Epithelial cell of proximal tubule (primary cell): Measurements from ENCODE around the gene TUBAL3. TPM values are rescaled to one million over a fixed set of nuclear protein-coding genes. Genes with fewer than 3 reads are reported as not detected.
A peak's percentile ranks its signal among the peaks of the same experiment; 100 is the strongest.

ENCODE experiments used
- DNase-seq: peaks from one replicate; pipeline ENCODE4 v3.0.0-alpha.2; 2011; ENCODE audit warnings: low read depth
- H3K4me3 ChIP-seq: 2 replicates; pipeline ENCODE4 v1.5.1; 2011; ENCODE audit warnings: low read depth, mild to moderate bottlenecking, low read length
- total RNA-seq: library from RNA; depleted of rRNA; stranded (reverse); fragments of >200 nt; gene quantifications from 2 replicates; pipeline ENCODE4 v1.2.3, GENCODE V29; 2015
- TF ChIP-seq, protein P1 (sequence below): conservative IDR thresholded peaks from 2 replicates; pipeline ENCODE4 v1.5.1; 2012; ENCODE audit warnings: low read depth, mild to moderate bottlenecking, low read length

TUBAL3 gene
- total RNA-seq, 1 donor from 2014 or later = not detected

DNA sequence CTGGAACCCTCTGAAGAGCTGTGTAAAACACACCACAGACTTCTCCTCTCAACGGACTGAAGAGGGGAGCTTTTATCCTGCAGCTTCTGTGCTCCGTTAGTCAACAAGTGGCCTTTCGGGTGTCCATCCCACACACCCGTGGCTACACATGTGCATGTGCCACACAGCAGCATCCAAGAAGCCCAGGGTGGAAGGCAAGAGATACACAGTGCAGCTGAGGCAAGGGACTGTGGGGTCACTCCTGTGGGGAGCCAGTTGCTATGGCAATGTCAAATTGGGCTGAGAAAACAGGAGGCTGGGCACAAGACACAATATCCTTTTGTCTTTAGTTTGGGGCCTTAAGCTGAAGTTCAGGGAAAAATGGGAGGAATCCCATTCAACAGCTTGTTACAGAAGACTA, 36.5 kb upstream of the TUBAL3 start:
- TF ChIP-seq, protein P1, sequence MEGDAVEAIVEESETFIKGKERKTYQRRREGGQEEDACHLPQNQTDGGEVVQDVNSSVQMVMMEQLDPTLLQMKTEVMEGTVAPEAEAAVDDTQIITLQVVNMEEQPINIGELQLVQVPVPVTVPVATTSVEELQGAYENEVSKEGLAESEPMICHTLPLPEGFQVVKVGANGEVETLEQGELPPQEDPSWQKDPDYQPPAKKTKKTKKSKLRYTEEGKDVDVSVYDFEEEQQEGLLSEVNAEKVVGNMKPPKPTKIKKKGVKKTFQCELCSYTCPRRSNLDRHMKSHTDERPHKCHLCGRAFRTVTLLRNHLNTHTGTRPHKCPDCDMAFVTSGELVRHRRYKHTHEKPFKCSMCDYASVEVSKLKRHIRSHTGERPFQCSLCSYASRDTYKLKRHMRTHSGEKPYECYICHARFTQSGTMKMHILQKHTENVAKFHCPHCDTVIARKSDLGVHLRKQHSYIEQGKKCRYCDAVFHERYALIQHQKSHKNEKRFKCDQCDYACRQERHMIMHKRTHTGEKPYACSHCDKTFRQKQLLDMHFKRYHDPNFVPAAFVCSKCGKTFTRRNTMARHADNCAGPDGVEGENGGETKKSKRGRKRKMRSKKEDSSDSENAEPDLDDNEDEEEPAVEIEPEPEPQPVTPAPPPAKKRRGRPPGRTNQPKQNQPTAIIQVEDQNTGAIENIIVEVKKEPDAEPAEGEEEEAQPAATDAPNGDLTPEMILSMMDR = no peak
- DNase-seq = no peak
- no peak overlapping the region for H3K4me3 ChIP-seq

DNA sequence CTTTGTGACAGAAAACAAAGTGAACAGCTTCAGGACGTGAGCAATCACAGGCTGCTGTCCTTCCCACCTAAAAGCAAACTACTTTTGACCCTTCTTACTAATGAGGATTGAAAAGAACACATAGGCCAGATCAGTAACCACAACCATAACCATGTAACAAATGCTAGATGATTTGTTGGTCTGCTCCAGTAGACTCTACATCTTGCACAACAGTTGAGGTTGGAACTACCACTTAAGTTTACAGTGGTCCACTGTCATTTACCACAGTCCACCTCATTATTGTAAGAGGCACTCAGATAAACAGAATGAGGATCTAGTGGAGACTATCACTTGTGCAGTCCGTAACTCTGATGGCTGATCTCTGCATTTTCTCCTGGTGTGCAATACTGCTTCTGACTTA, 35.6 kb upstream of the TUBAL3 start:
- no peak for DNase-seq
- TF ChIP-seq, protein P1 = no peak
- no peak overlapping the region for H3K4me3 ChIP-seq

DNA sequence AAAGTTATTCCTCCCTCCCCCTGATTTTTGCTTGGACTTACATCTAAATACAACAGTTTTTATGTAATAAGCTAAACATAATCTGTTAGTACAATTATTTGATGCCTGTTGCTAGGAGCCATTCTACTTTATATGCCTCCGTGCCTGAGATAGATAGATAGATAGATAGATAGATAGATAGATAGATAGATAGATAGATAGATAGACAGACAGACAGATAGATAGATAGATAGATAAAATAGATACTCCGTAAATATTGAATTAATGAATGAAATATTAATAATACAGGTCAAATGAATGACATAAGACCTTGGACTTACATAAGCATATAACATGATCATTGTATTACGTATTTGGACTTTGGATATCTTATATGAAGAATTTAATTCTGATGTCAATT, 30.7 kb upstream of the TUBAL3 start:
- TF ChIP-seq, protein P1 = no peak
- H3K4me3 ChIP-seq = no peak overlapping the region
- no peak for DNase-seq

DNA sequence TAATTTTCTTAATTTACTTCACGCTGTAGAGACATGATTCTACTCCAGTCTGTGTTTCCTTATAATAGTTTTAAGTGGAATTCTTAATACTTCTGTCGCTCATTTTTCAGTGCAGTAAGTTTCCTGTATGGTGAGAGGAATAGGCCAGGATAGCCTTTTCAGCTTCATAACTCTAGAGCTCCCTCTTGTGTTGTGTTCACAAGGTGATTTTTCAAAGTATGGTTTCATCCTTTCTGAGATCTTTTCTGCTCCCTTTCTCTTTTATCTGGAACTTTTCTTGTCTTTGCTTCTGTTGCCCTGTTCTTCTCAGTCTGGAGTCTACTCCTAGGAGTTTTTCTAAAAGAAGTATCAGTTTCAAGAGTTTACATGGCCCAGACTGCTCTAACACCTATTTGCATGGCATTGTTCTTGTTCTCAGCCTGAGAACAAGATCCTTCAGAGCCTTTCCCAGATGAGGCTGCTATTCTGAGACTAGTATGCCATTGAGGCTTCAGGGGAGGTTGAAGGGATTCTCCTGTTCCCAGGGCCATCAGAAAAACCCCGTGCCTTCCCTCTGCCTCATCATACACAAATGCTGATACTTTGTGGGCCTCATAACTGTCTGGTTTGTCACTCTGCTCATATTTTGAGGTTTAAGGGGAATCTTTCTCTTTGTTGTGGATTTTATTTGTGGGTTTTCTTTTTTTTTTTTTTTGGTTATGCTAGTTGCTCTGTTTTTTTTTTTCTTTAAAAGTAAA, 29.6 kb upstream of the TUBAL3 start:
- DNase-seq = no peak
- TF ChIP-seq, protein P1 = peak; percentile 86

DNA sequence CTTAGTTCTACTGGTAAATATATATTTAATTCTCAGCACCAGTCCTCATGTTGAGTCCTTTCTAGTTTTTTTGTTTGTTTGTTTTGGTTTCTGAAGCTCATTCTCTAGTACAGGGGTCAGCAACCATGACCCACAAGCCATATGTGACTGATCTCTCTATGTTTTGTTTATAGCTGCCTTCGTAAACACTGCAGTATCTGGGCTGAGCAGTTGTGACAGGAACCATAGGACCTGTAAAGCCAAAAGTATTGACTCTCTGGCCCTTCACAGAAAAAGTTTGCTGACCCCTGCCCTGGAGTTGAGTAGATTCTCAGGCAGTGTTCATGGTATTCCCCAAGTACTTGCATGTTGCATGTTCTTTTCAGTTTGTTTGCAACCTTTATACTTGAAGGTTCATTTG, 28.6 kb upstream of the TUBAL3 start:
- no peak overlapping the region for H3K4me3 ChIP-seq
- no peak for DNase-seq
- TF ChIP-seq, protein P1 = no peak

More for the DNA sequence above, 29.6 kb upstream of the TUBAL3 start:
- H3K4me3 ChIP-seq = no peak overlapping the region

DNA sequence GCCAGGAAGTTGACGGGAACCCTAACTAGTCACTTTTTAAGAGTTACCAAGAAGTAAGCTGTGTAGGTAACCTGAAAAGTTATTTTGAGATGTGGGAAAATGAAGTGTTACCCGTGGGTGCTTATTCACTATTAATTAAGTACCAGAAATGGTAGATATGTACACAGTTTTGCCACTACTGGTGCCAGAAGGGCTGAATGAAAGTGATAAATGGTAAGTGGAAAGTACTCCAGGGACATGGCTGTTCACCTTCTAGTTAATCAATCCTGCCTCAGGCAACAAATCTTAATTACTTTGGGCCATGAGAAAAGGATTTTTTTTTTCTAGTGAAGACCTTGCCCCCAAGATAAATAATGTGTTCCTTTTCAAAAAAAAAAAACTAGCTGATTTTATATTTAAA, 23.5 kb upstream of the TUBAL3 start:
- no peak for DNase-seq
- H3K4me3 ChIP-seq = no peak overlapping the region
- TF ChIP-seq, protein P1 = no peak

DNA sequence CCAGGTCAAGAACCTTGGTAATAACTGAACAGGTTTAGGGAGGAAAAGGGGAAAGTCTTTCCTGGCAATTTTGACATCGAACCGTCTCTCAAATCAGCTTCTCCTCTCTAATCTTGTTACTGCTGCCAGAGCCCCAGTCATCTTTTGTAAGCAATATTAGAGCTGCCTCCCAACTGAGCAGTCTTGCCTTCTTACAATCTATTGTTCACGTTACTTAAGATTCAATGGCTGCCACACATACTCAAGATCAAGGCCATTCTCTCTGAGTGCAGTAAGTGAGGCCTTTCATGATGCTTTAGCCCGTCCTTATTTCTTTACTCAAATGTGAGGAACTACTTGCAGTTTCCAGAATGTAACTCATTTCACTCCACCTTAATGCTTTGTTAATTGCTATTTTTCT, 20.1 kb upstream of the TUBAL3 start:
- no peak for DNase-seq
- H3K4me3 ChIP-seq = no peak overlapping the region
- TF ChIP-seq, protein P1 = no peak
